Osteocyte (in vitro differentiated cells): ENCODE data around the gene RPL35. TPM values are rescaled to one million over a fixed set of nuclear protein-coding genes. Genes with fewer than 3 reads are reported as not detected.
"Not testable (repeated sequence)": the region's sequence is repeated elsewhere in the genome, so short reads cannot be mapped to it uniquely, and the experiment has no call there.

ENCODE experiments used
- DNase-seq: peaks from one replicate; pipeline ENCODE4 v3.0.0; 2021; ENCODE audit warnings: mixed read lengths; ENCODE audit not compliant: unreplicated experiment; ENCODE audit errors: extremely low spot score
- H3K27ac Mint-ChIP-seq: one replicate; pipeline ENCODE4 v1.8.0; 2021; ENCODE audit warnings: mild to moderate bottlenecking, mixed read lengths; ENCODE audit not compliant: unreplicated experiment
- H3K27me3 Mint-ChIP-seq: one replicate; pipeline ENCODE4 v1.8.0; 2021; ENCODE audit warnings: mixed read lengths; ENCODE audit not compliant: unreplicated experiment
- H3K36me3 Mint-ChIP-seq: one replicate; pipeline ENCODE4 v1.8.0; 2021; ENCODE audit warnings: mixed read lengths; ENCODE audit not compliant: unreplicated experiment
- H3K4me1 Mint-ChIP-seq: one replicate; pipeline ENCODE4 v1.8.0; 2021; ENCODE audit warnings: mixed read lengths; ENCODE audit not compliant: unreplicated experiment
- H3K4me3 Mint-ChIP-seq: one replicate; pipeline ENCODE4 v1.8.0; 2021; ENCODE audit warnings: mild to moderate bottlenecking, moderate library complexity, mixed read lengths; ENCODE audit not compliant: unreplicated experiment
- H3K9me3 Mint-ChIP-seq: one replicate; pipeline ENCODE4 v1.8.0; 2021; ENCODE audit warnings: mixed read lengths; ENCODE audit not compliant: unreplicated experiment
- CTCF ChIP-seq: fragments of 200-600 bp; sonication (generic); IDR thresholded peaks from 2 replicates; pipeline ENCODE4 v1.5.0; 2021; ENCODE audit warnings: antibody characterized with exemption, mild to moderate bottlenecking, moderate library complexity
- total RNA-seq: library from RNA; stranded (reverse); gene quantifications from 2 replicates; pipeline ENCODE4 v1.2.1, GENCODE V29; 2021

Gene RPL35
- total RNA-seq, 1 donor from 2014 or later: 912 TPM

- DNase-seq: peak; percentile 91
- TF ChIP-seq CTCF: peak; percentile 100
- Mint-ChIP-seq H3K4me1 (peaks cover 27% of the 10 kb centered on the region), H3K27ac (peak within 1 kb of the TSS; percentile 20), H3K9me3 (no peaks in the 10 kb centered on the region), H3K27me3 (no peaks in the 10 kb centered on the region), H3K4me3 (peak within 1 kb of the TSS; percentile 70), H3K36me3 (peaks cover 4% of the 10 kb centered on the region)
These were observed 8.8 kb downstream of the RPL35 start, which contains the start of gene WDR38 for GRCh38 chr9:124852829-124853531. Gene WDR38, plus strand, starts transcription at chr9:124853460. Its CDS starts 72 bp downstream, at chr9:124853532.

GRCh38 chr9:124852121-124852828, 9.5 kb downstream of the RPL35 start:
- Mint-ChIP-seq H3K36me3 (no peaks in the 10 kb centered on the region), H3K9me3 (no peaks in the 10 kb centered on the region), H3K27me3 (no peaks in the 10 kb centered on the region), H3K27ac (peak overlapping the region; percentile 20), H3K4me1 (peaks cover 27% of the 10 kb centered on the region), H3K4me3 (peak overlapping the region; percentile 70)
- DNase-seq: no peak
- no peak for TF ChIP-seq CTCF

GRCh38 chr9:124849801-124850200, 12.0 kb downstream of the RPL35 start:
- H3K27me3 Mint-ChIP-seq: no peaks in the 10 kb centered on the region
- H3K9me3 Mint-ChIP-seq: no peaks in the 10 kb centered on the region
- no peak overlapping the region for H3K4me3 Mint-ChIP-seq
- H3K36me3 Mint-ChIP-seq: no peaks in the 10 kb centered on the region
- H3K27ac Mint-ChIP-seq: peak overlapping the region; percentile 27
- DNase-seq: no peak
- peaks cover 32% of the 10 kb centered on the region for H3K4me1 Mint-ChIP-seq
- no peak for TF ChIP-seq CTCF

GRCh38 chr9:124846969-124847368, 14.8 kb downstream of the RPL35 start:
- no peak for TF ChIP-seq CTCF

GRCh38 chr9:124846467-124846866, 15.3 kb downstream of the RPL35 start:
- DNase-seq, H3K27me3 Mint-ChIP-seq, H3K27ac Mint-ChIP-seq, H3K4me3 Mint-ChIP-seq, H3K9me3 Mint-ChIP-seq, H3K36me3 Mint-ChIP-seq: not testable (repeated sequence)
- peaks cover 33% of the 10 kb centered on the region for H3K4me1 Mint-ChIP-seq

More at GRCh38 chr9:124846969-124847368, 14.8 kb downstream of the RPL35 start:
- Mint-ChIP-seq H3K36me3 (no peaks in the 10 kb centered on the region), H3K4me3 (no peak overlapping the region), H3K27me3 (no peaks in the 10 kb centered on the region), H3K4me1 (peaks cover 35% of the 10 kb centered on the region), H3K27ac (no peak overlapping the region), H3K9me3 (no peaks in the 10 kb centered on the region)
- DNase-seq: no peak
